Cardiac septum (tissue), 1 donor: ENCODE measurements around the gene MKKS. TPM values are rescaled to one million over a fixed set of nuclear protein-coding genes. Genes with fewer than 3 reads are reported as not detected.

Source experiments
- DNase-seq: peaks from one replicate; pipeline ENCODE4 v3.0.0-alpha.2; 2020; ENCODE audit warnings: low spot score
- intact Hi-C: fragments of 100-400 bp; cut with DNase I; formaldehyde crosslinking; loops from one replicate; pipeline ENCODE4 v1.14.0; 2022
- total RNA-seq: library from RNA; stranded (reverse); fragmentation: NEBNext Ultra II Directional; extraction: Animal tissue kit (Norgen Biotek cat#: 25700); gene quantifications from one replicate; pipeline ENCODE4 v1.2.1, GENCODE V29; 2021
- donor health status: DM: no; HTN: no; CAD: no.

Gene MKKS
- total RNA-seq, 1 donor from 2014 or later = 15.9 TPM

DNA sequence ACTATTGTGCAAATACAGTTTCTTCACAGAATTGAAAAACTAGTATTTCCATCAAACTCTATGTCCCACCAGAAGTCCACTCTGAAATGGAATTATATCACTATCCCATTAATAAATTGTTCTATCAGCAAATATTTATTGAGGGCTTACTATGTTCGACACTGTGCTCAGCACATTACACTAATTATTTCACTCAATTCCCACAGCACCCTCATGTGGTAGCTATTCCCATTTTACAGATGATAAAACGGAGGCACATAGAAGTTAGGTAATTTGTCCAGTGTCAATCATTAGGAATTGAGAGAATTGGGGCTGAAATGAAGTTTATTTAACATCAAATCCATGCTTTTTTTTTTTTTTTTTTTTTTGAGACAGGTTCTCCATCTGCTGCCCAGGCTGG is 52.5 kb downstream of the MKKS start:
- DNase-seq = no peak
- intact Hi-C loops = no loop called here

GRCh38 chr20:10379761-10380160 is 54.3 kb downstream of the MKKS start:
- DNase-seq = no peak
- intact Hi-C loops = no loop called here

DNA sequence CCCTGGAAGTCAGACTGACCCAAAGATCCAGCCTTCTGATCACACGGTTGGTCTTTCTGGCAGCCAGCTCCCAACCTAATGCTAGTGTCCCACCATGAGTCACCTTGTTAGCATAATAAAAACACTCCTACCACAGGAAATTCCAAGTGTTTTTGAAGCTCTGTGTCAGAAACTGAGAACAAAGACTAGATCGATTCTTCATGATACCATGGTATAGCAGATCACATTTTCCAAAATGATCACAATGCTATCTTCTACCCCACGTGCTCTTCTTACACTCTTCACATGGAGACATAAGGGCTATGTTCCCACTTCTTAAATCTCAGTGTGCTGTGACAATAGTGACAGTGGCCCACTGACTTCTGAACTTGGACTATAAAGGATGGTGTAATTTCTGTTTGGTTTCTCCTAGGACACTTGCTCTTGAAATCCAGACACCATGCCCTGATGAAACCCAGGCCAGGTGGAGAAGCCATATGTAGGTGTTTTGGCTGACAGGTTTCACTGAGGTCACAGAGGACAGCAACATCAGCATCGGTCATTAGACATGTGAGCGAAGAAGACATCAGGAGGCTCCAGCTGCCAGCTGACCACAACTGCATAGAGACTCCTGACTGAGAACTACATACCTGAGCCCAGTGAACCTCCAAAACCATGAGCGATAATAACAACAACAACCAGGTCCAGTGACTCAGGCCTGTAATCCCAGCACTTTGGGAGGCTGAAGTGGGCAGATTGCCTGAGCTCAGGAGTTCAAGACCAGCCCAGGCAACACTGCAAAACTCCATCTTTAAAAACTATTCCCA is 57.5 kb downstream of the MKKS start:
- intact Hi-C loops = no loop called here
- DNase-seq = no peak

DNA sequence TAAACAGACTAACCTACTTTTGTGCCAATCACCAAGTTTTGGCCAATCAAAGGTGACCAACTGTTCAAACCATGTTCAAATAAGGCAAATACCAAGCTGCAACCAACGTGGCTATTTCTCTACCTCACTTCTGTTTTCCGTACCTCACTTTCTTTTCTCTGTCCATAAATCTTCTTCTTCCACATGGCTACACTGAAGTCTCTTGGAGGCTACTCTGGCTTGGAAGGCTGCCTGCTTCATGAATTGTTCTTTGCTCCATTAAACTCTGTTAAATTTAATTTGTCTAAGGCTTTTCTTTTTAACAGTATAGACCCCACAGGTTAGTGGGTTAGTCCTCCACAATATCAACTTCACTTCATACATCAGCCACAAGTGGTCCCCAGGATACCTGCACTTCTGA is 58.8 kb downstream of the MKKS start:
- intact Hi-C loops = no loop called here
- DNase-seq = no peak

GRCh38 chr20:10374036-10374435 is 60.0 kb downstream of the MKKS start:
- intact Hi-C loops = no loop called here
- no peak for DNase-seq

- no peak for DNase-seq
- intact Hi-C loops = no loop called here
Observed at GRCh38 chr20:10371467-10371866, 62.6 kb downstream of the MKKS start.

GRCh38 chr20:10370091-10370887 is 63.7 kb downstream of the MKKS start:
- intact Hi-C loops = no loop called here
- no peak for DNase-seq

GRCh38 chr20:10369723-10370090 is 64.3 kb downstream of the MKKS start:
- DNase-seq = no peak
- intact Hi-C loops = no loop called here

GRCh38 chr20:10368702-10369041 is 65.3 kb downstream of the MKKS start:
- no peak for DNase-seq
- intact Hi-C loops = no loop called here

GRCh38 chr20:10367943-10368701 is 65.9 kb downstream of the MKKS start:
- DNase-seq = no peak
- intact Hi-C loops = no loop called here

DNA sequence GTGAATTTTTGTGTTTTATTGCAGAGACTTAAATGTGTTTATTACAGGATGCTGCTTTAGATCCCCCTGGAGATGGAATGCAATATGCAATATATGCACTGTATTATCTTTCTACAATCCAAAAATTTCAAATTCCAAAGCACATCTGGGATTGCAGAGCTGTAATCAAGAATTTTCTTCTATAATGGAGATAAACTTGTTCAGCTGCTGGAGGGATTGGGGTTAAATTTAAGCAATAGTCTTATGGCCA is 66.4 kb downstream of the MKKS start:
- intact Hi-C loops = no loop called here
- DNase-seq = no peak

GRCh38 chr20:10366898-10367692 is 66.9 kb downstream of the MKKS start:
- no peak for DNase-seq
- intact Hi-C loops = no loop called here

DNA sequence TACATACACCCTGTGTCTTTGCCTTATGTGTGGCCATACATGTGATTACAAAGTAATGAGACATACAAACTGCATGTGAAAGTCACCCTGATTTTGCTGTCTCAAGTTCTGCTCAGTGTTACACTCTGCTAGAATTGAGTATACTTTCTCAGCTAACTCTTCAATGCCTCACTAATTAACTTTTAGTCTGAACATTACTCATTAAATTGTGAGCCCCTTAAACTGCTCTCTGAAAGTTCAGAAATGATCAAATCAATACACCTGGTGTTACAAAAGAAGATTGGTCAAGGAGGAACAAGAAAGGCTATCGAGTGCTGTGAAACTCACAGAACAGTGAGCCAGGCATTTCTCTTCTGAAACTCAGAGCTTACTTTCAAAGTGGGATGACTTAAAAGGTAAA is 71.3 kb downstream of the MKKS start:
- intact Hi-C loops = no loop called here
- no peak for DNase-seq

GRCh38 chr20:10360878-10361277 is 73.1 kb downstream of the MKKS start:
- intact Hi-C loops = no loop called here
- no peak for DNase-seq

- intact Hi-C loops = loop anchor here (10.0 kb wide), 1 partner anchor 65 kb away; no protein-coding TSS in a partner anchor
- no peak for DNase-seq
Observed at GRCh38 chr20:10359621-10360040, 74.4 kb downstream of the MKKS start.

DNA sequence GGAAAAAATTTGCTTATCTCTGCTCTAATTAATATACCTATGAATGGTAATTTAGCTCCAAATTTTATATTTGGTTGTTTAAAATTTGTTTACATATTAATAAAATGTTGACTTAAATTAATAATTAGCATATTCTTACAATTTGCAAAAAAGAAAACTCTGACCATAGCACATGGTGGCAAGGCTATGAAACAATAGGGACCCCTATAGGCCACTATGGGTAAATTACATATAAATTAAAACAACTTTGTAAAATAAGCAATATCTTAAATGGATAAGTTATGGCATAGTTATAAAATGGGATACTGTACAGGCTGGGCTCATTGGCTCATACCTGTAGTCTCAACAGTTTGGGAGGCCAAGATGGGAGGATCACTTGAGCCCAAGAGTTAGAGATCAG is 76.0 kb downstream of the MKKS start:
- intact Hi-C loops = loop anchor here (10.0 kb wide), 1 partner anchor 67 kb away; no protein-coding TSS in a partner anchor
- no peak for DNase-seq

DNA sequence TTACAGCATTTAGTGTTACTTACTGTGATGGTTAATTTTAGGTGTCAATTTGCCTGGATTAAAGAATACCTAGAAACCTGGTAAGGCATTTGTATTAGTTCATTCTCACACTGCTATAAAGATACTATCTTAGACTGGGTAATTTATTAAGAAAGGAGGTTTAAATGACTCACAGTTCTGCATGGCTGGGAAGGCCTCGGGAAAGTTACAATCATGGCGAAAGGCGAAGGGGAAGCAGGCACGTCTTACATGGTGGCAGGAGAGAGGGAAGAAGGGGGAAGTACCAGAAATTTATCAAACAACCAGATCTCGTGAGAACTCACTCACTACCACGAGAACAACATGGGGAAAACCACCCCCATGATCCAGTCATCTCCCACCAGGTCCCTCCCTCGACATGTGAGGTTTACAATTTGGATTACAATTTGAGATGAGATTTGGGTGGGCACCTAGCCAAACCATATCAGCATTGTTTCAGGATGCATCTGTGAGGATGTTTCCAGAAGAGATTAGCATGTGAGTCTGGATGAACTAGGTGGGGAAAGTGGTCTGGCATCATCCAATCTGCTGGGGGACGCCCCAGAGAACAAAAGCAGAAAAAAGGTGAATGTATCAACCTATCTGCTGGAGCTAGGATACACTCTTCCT is 76.8 kb downstream of the MKKS start:
- intact Hi-C loops = loop anchor here (10.0 kb wide), 1 partner anchor 68 kb away; no protein-coding TSS in a partner anchor
- DNase-seq = no peak

DNA sequence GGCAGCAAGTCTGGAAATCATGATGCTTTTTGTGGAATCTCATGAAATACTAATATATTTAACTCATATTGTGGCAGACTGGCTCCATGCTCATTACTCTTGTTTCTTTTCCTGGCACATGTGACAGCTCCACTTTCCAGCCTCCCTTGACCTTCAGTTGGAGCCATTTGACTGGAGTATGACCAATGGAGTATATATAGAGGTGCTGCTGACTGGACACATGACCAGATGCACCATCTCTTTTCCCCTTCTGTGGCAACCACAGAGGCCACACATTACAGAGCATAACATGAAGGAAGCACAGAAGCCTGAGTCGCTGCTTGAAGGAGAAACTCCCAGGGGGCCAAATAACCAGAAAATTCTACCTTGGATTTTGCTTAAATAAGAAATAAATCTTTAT is 77.4 kb downstream of the MKKS start:
- no peak for DNase-seq
- intact Hi-C loops = loop anchor here (10.0 kb wide), 1 partner anchor 68 kb away; no protein-coding TSS in a partner anchor
